K562 (cell line): ENCODE data around the gene KCTD19. TPM values are rescaled to one million over a fixed set of nuclear protein-coding genes. Genes with fewer than 3 reads are reported as not detected.

Experiments
- ATF7 ChIP-seq: fragments of 450-650 bp; IDR thresholded peaks from 2 replicates; pipeline ENCODE4 v1.7.1; 2014; ENCODE audit warnings: mild to moderate bottlenecking, moderate library complexity
- CBX8 ChIP-seq: fragments of 200-600 bp; sonication (generic); IDR thresholded peaks from 2 replicates; pipeline ENCODE4 v1.6.1; 2012; ENCODE audit warnings: borderline replicate concordance, mixed run types, low read depth, mild to moderate bottlenecking, moderate library complexity, mixed read lengths, low read length, control low read depth, inconsistent platforms; ENCODE audit not compliant: poor library complexity, severe bottlenecking; ENCODE audit errors: extremely low read depth
- CREM ChIP-seq: IDR thresholded peaks from 2 replicates; pipeline ENCODE4 v1.6.1; 2014; ENCODE audit warnings: antibody characterized with exemption, low read depth
- FOS ChIP-seq: IDR thresholded peaks from 3 replicates; pipeline ENCODE4 v1.6.1; 2011; ENCODE audit not compliant: insufficient read length; ENCODE audit errors: extremely low read depth
- FOXA3 ChIP-seq, 2 experiments: fragments of 450-650 bp in 1 of 2; sonication (generic) in 1 of 2; formaldehyde crosslinking; IDR thresholded peaks in 1 of 2; conservative IDR thresholded peaks in 1 of 2; 2 replicates each; pipeline versions ENCODE4 v1.4.0 to v1.8.0; 2020 to 2022; ENCODE audit warnings: mild to moderate bottlenecking in 2 of 2, missing genetic modification reagents in 1 of 2
- MAFK ChIP-seq: IDR thresholded peaks from 2 replicates; pipeline ENCODE4 v1.6.1; 2011; ENCODE audit warnings: low read length, improper control_type of control experiment
- MECOM ChIP-seq: fragments of 250-450 bp; sonication (Bioruptor Pico); IDR thresholded peaks from 2 replicates; pipeline ENCODE4 v1.8.0; 2022; ENCODE audit warnings: inconsistent platforms
- MTA2 ChIP-seq: fragments of 450-650 bp; IDR thresholded peaks from 2 replicates; pipeline ENCODE4 v1.6.1; 2016; ENCODE audit warnings: low read depth
- MYC ChIP-seq, 2 experiments: fragments of 250-450 bp in 1 of 2; sonication (Bioruptor Pico) in 1 of 2; IDR thresholded peaks; 2 replicates each; pipeline versions ENCODE4 v1.5.1 to v1.6.1; 2012 to 2021; ENCODE audit warnings: low read depth in 2 of 2, borderline replicate concordance in 1 of 2, improper control_type of control experiment in 1 of 2, low read length in 1 of 2, mild to moderate bottlenecking in 1 of 2, moderate library complexity in 1 of 2
- NCOA1 ChIP-seq: fragments of 450-650 bp; IDR thresholded peaks from 2 replicates; pipeline ENCODE4 v1.6.1; 2016; ENCODE audit warnings: low read depth
- POLR2AphosphoS2 ChIP-seq: IDR thresholded peaks from 2 replicates; pipeline ENCODE4 v1.6.1; 2012; ENCODE audit warnings: low read length, improper control_type of control experiment
- POU5F1 ChIP-seq: fragments of 150-350 bp; IDR thresholded peaks from 2 replicates; pipeline ENCODE4 v1.6.1; 2014; ENCODE audit warnings: borderline replicate concordance, low read length, low read depth, mild to moderate bottlenecking; ENCODE audit not compliant: partially characterized antibody
- PTTG1 ChIP-seq: fragments of 450-650 bp; IDR thresholded peaks from 2 replicates; pipeline ENCODE4 v1.6.1; 2016; ENCODE audit warnings: low read depth, mild to moderate bottlenecking, missing genetic modification characterization, missing compliant biosample characterization
- SREBF1 ChIP-seq: fragments of 150-350 bp; IDR thresholded peaks from 2 replicates; pipeline ENCODE4 v1.6.1; 2014; ENCODE audit warnings: antibody characterized with exemption, low read depth, low read length, borderline replicate concordance
- TRIM28 ChIP-seq: fragments of 450-650 bp; IDR thresholded peaks from 2 replicates; pipeline ENCODE4 v1.6.1; 2017
- ZBTB7A ChIP-seq: IDR thresholded peaks from 2 replicates; pipeline ENCODE4 v1.6.1; 2011; ENCODE audit warnings: low read depth, mild to moderate bottlenecking, low read length, moderate library complexity, borderline replicate concordance; ENCODE audit not compliant: control insufficient read depth
- polyA plus RNA-seq, 8 experiments: library from polyadenylated mRNA; depleted of rRNA in 4 of 8; stranded (reverse) in 5 of 8; unstranded in 3 of 8; fragments of >200 nt; fragmentation: Nextera tagmentation in 2 of 8; fragmentation: Illumina TruSeq in 1 of 8; extraction: Ambion mirVana in 2 of 8; extraction: Trizol in 1 of 8; gene quantifications; 2 replicates each; pipeline versions ENCODE4 v1.2.1 to v1.2.3, GENCODE V29; 2011 to 2014; ENCODE audit warnings: inconsistent platforms in 1 of 8, missing spikeins in 1 of 8
- total RNA-seq, 7 experiments: library from RNA; depleted of rRNA in 6 of 7; stranded (reverse); fragments of >200 nt in 6 of 7; fragmentation: Illumina TruSeq in 2 of 7; extraction: Trizol in 2 of 7; gene quantifications; 2 replicates each; pipeline versions ENCODE4 v1.2.1 to v1.2.3, GENCODE V29; 2011 to 2021; ENCODE audit warnings: low replicate concordance in 1 of 7
- TF ChIP-seq, protein P1 (sequence below), 2 experiments: fragments of 450-650 bp in 1 of 2; sonication (generic) in 1 of 2; formaldehyde crosslinking in 1 of 2; IDR thresholded peaks; 2 replicates each; pipeline versions ENCODE4 v1.7.1 to v1.9.0; 2016 to 2022; ENCODE audit warnings: inconsistent platforms in 1 of 2, mild to moderate bottlenecking in 1 of 2, missing genetic modification reagents in 1 of 2
- TF ChIP-seq, protein P2 (sequence below): sonication (generic); formaldehyde crosslinking; IDR thresholded peaks from 2 replicates; pipeline ENCODE4 v1.8.0; 2022; ENCODE audit warnings: mild to moderate bottlenecking, missing genetic modification reagents

Gene KCTD19
- total and polyA plus RNA-seq, 9 of the 15 experiments (the other 6 are each of a cell fraction or from before 2014, with no cell fraction given): 0.03 to 0.91 (median 0.22) TPM; not detected in 2

DNA sequence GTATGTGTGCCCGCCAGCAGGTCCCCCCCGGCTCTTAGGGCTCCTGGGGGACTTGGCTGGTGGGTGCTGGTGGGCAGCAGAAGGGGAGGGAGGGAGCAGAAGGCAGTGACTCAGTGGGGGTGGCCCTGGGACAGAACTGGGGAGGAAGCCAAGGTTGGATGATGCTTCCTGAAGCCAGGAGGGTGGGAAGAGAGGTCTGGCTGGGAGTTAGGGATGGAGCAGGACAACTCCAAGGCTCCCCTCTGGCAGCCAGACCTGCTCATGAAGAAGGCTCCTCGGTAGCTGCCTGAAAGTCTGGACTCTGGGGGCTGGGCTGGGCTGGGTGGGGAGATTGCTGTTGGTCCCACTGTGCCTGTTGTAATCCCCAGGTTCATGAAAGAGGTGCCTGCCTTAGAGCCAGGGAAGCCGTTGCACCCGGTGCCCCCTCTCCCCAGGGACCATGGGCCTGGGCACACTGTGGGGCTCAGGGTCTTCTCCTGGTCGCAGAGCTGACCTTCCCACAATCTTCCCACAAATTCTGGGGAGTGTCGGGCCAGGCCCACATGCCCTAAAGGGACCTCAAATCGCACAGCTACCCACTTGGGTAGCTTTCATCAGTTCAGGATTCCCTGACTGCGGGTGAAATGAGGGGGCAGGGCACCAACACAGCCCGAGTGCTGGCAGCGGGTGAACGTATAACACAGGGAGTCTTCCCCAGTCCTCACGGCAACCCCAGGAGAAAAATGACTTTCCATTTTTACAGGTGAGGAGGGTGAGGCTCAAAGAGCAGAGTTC, 48.4 kb downstream of the KCTD19 start (continued):
- TF ChIP-seq, protein P1, sequence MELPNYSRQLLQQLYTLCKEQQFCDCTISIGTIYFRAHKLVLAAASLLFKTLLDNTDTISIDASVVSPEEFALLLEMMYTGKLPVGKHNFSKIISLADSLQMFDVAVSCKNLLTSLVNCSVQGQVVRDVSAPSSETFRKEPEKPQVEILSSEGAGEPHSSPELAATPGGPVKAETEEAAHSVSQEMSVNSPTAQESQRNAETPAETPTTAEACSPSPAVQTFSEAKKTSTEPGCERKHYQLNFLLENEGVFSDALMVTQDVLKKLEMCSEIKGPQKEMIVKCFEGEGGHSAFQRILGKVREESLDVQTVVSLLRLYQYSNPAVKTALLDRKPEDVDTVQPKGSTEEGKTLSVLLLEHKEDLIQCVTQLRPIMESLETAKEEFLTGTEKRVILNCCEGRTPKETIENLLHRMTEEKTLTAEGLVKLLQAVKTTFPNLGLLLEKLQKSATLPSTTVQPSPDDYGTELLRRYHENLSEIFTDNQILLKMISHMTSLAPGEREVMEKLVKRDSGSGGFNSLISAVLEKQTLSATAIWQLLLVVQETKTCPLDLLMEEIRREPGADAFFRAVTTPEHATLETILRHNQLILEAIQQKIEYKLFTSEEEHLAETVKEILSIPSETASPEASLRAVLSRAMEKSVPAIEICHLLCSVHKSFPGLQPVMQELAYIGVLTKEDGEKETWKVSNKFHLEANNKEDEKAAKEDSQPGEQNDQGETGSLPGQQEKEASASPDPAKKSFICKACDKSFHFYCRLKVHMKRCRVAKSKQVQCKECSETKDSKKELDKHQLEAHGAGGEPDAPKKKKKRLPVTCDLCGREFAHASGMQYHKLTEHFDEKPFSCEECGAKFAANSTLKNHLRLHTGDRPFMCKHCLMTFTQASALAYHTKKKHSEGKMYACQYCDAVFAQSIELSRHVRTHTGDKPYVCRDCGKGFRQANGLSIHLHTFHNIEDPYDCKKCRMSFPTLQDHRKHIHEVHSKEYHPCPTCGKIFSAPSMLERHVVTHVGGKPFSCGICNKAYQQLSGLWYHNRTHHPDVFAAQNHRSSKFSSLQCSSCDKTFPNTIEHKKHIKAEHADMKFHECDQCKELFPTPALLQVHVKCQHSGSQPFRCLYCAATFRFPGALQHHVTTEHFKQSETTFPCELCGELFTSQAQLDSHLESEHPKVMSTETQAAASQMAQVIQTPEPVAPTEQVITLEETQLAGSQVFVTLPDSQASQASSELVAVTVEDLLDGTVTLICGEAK (IDR thresholded peaks at IDR 0.05): 0 out of 2 replicates have a peak, but pooled peaks have one; percentile 32
- TF ChIP-seq, protein P1 (CRISPR knock-in tag; IDR thresholded peaks at IDR 0.05): no peak
- TF ChIP-seq FOXA3 (CRISPR knock-in tag; conservative IDR thresholded peaks at IDR 0.05 in 1 of 2, IDR thresholded peaks at IDR 0.05 in 1 of 2): 0 out of 4 replicates have a peak, but pooled peaks of 1 of the 2 experiments have one; percentile 2
- TF ChIP-seq MAFK: no peak
- no peak for TF ChIP-seq POU5F1
- TF ChIP-seq NCOA1: no peak
- TF ChIP-seq ZBTB7A: no peak
- TF ChIP-seq ATF7: no peak
- no peak for TF ChIP-seq CBX8
- no peak for TF ChIP-seq MYC (IDR thresholded peaks at IDR 0.05; ENCODE audit: low read depth, low read length)
- no peak for TF ChIP-seq MYC (CRISPR knock-in tag; IDR thresholded peaks at IDR 0.05; ENCODE audit: borderline replicate concordance, low read depth)
- no peak for TF ChIP-seq TRIM28
- no peak for TF ChIP-seq CREM
- TF ChIP-seq, protein P2, sequence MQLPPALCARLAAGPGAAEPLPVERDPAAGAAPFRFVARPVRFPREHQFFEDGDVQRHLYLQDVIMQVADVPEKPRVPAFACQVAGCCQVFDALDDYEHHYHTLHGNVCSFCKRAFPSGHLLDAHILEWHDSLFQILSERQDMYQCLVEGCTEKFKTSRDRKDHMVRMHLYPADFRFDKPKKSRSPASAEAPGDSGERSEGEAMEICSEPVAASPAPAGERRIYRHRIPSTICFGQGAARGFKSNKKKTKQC (CRISPR knock-in tag): no peak
- no peak for TF ChIP-seq MTA2
- no peak for TF ChIP-seq SREBF1
- TF ChIP-seq PTTG1: no peak
- no peak for TF ChIP-seq MECOM (CRISPR knock-in tag)
- no peak for TF ChIP-seq FOS
- no peak for TF ChIP-seq POLR2AphosphoS2
